HG02763 (cell line): Measurements from ENCODE around the gene FAM161B.
"Not testable (repeated sequence)": the region's sequence is repeated elsewhere in the genome, so short reads cannot be mapped to it uniquely, and the experiment has no call there.

Experiments used
- ATAC-seq: cut with Tn5 transposase; IDR thresholded peaks from one replicate; pipeline ENCODE4 v1.9.1; 2021; ENCODE audit warnings: mild to moderate bottlenecking, moderate library complexity; ENCODE audit not compliant: unreplicated experiment

FAM161B gene

GRCh38 chr14:73949752-73950734 is at the start of gene FAM161B, which contains the start of gene COQ6:
Gene FAM161B (minus strand): TSS chr14:73950094. CDS start chr14:73950026, 68 bp downstream.
Gene COQ6 (plus strand): TSS chr14:73950302. CDS start chr14:73950333, 31 bp downstream.
- ATAC-seq = peak; percentile 87

- no peak for ATAC-seq
Observed at GRCh38 chr14:73998726-73999125, 48.8 kb upstream of the FAM161B start.

GRCh38 chr14:73997944-73998447 is 48.1 kb upstream of the FAM161B start:
- no peak for ATAC-seq

- ATAC-seq = no peak
Observed at GRCh38 chr14:73997108-73997943, 47.4 kb upstream of the FAM161B start.

GRCh38 chr14:73996731-73997107 is 46.8 kb upstream of the FAM161B start:
- no peak for ATAC-seq

DNA sequence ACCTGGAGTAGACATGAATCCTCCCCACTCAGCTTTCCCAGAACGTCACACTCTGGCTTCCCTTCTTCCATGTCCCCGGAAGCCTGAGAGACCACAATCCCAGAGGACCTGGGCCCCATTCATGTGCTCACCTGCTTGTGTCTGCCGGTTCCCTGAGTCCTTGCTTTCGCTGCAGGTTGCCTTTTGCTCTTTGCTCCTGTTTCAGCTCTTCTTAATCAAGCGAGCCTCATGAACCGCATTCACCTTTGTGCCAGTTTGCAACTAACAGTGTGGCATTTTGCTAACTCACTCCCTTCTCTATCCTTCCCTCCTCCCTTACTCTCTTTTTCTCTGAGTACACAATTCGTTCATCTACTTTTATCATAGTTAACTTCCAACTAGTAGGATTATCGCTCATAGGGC is 46.1 kb upstream of the FAM161B start:
- no peak for ATAC-seq

DNA sequence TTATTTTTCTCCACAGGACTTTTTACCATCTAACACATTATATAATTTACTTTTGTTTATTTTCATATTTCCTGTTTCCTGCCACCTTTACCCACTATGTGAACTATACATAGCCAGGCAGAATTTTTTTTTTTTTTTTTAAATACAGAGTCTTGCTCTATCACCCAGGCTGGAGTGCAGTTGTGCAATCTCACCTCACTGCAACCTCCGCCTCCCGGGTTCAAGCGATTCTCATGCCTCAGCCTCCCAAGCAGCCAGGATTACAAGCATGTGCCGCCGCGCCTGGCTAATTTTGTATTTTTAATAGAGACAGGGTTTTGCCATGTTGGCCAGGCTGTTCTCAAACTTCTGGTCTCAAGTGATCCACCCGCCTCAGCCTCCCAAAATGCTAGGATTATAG is 45.0 kb upstream of the FAM161B start:
- ATAC-seq = not testable (repeated sequence)

DNA sequence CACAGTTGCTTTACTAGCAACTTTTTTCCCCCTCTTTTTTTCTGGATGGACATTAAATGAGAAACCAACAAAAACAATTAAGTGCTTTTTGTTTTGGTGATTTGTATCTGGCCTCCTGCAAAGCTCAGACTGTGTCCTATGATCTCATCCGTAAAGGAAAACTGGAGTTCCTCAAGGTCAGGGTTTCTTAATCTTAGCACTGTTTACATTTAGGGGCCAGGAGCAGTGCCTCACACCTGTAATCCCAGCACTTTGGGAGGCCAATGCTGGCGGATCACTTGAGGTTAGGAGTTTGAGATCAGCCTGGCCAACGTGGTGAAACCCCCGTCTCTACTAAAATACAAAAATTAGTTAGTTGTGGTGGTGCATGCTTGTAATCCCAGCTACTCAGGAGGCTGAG is 41.2 kb upstream of the FAM161B start:
- no peak for ATAC-seq

GRCh38 chr14:73988656-73989055 is 38.8 kb upstream of the FAM161B start:
- ATAC-seq = not testable (repeated sequence)

- no peak for ATAC-seq
Observed at GRCh38 chr14:73988065-73988464, 38.2 kb upstream of the FAM161B start.

- no peak for ATAC-seq
Observed at GRCh38 chr14:73977896-73978295, 28.0 kb upstream of the FAM161B start.

DNA sequence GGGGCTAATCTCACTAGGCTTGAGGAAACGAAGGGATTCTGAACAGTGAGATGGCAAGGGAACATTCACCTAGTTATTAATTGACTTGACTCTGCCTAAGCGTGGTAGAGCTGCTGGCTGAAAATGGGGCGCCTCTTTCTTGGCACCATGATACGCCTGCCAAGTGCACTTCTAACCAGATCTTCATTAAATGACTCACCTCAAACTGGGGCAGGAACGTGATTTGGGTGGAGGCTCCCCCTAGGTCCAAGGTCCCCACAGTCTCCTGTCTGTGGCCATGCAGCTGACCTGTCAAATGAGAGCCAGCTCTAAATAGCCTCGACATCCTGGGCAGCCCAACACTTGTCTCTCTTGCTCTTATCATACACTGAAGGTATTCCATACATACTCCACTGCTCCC is 26.2 kb upstream of the FAM161B start:
- ATAC-seq = no peak

- no peak for ATAC-seq
Observed at GRCh38 chr14:73973497-73973896, 23.6 kb upstream of the FAM161B start.

DNA sequence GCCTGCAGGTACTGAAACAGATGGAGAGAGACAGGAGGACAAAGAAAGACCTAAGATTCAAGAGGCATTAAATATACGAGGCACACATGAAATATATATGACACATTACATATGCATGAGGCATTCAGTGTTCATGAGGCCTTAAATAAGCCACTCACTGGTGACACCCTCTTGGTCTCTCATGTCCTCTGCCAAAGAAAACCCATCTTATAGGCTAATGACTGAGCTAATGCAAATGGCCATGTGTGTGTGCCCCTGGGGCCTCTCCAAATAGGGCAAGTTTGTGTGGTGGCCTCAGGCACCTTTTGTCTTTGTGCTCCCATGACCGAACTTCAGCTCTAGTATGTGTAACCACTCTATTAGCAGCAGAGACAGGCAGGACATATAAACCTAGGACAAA is 19.0 kb upstream of the FAM161B start:
- no peak for ATAC-seq

GRCh38 chr14:73965216-73965615 is 15.3 kb upstream of the FAM161B start:
- ATAC-seq = no peak

DNA sequence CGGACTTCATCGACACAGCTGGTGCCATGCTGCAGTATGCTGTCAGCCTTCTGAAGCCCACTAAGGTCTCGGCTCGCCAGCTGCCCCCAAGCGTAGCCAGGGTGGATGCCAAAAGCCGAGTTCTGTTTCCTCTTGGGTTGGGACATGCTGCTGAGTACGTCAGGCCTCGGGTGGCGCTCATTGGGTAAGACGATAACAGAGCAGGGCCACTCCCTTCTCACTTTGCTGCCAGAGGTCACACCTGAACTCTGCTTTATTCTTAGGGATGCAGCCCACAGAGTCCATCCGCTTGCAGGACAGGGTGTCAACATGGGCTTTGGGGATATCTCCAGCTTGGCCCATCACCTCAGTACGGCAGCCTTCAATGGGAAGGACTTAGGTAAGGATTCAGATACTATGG is 11.3 kb upstream of the FAM161B start:
- no peak for ATAC-seq

- no peak for ATAC-seq
Observed at GRCh38 chr14:73958591-73958990, 8.7 kb upstream of the FAM161B start.

GRCh38 chr14:73955674-73956073 is 5.8 kb upstream of the FAM161B start:
- ATAC-seq = no peak

DNA sequence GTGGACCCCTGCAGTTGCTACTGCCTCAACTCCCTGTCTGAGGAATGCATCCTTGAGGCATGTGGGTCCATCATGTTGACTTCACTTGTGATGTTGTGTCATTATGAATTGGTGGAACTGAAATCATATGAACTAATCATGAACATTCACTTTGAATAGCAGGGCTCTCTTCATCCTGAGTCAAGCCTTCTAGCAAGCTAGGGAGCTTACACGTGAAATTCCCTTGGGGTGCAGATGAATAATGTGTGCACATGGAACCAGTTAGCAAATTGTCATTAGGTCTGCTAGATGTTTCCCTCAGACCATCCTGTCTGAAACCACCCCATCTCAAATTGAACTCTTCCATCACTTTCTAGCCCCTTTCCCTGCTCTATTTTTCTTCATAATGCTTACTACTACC is 3.8 kb upstream of the FAM161B start:
- no peak for ATAC-seq

DNA sequence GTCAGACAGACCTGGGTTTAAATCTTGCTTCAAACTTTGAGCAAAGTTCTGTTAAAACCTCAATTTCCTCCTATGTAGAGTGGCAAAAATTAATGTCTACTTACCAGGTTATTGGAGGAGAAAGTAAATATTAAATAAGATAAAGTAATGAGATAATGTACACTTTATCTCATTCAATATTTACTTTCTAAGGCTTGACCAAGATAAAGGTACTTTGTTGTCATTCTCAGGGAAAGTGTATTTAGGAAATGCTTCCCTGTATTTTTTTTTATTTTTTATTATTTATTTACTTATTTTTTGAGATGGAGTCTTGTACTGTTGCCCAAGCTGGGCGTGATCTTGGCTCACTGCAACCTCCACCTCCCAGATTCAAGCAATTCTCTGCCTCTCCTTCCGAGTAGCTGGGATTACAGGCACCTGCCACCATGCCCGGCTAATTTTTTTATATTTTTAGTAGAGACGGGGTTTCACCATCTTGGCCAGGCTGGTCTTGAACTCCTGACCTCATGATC is 4.7 kb downstream of the FAM161B start:
- no peak for ATAC-seq
